Suprapubic skin (tissue), 4 donors: ENCODE data around the gene NBPF26.
"Not testable (repeated sequence)": the region's sequence is repeated elsewhere in the genome, so short reads cannot be mapped to it uniquely, and the experiment has no call there.

Experiments used
- EP300 ChIP-seq: sonication (generic); formaldehyde crosslinking; IDR thresholded peaks from one replicate; pipeline ENCODE4 v1.6.1; 2017; ENCODE audit warnings: antibody characterized with exemption
- POLR2A ChIP-seq, 2 donors: fragments of 450-650 bp; IDR thresholded peaks; one replicate each; pipeline ENCODE4 v1.6.1; 2017; ENCODE audit warnings: antibody characterized with exemption in 2 of 2, mild to moderate bottlenecking in 2 of 2, moderate library complexity in 2 of 2
- POLR2AphosphoS5 ChIP-seq, 3 donors: sonication (generic); formaldehyde crosslinking; IDR thresholded peaks; one replicate each; pipeline ENCODE4 v1.6.1; 2017; ENCODE audit warnings: antibody characterized with exemption in 3 of 3
- TF ChIP-seq, protein P1 (sequence below), 2 donors: fragments of 200-600 bp in 1 of 2; fragments of 450-650 bp in 1 of 2; sonication (generic) in 1 of 2; IDR thresholded peaks; one replicate each; pipeline ENCODE4 v1.5.1; 2016 to 2019; ENCODE audit warnings: antibody characterized with exemption in 2 of 2, mild to moderate bottlenecking in 1 of 2, moderate library complexity in 1 of 2

DNA sequence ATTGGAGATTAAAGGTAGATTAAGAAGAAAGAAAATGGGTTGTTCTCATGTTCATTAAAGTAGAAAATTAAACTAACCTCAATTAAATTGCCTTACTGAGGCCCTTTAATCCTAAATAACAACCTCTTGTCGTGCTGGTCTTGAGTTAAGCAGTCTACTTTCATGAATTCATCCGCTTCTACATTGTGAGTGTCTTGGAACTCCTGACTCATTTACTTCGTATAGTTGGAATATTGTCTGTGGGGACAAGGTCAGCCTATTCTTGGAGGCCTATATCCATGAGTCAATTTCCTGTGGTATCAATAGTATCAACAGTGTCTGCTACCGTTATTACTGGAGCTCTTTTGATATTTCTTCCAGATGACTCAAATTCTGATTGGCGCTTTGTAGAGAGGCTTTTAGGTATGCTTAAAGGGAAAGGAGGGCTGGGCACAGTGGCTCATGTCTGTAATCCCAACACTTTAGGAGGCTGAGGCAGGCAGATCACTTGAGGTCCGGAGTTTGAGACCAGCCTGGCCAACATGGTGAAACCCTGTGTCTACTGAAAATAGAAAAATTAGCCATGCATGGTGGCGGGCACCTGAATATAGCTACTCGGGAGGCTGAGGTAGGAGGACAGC, 136.0 kb downstream of the NBPF26 start:
- TF ChIP-seq, protein P1, sequence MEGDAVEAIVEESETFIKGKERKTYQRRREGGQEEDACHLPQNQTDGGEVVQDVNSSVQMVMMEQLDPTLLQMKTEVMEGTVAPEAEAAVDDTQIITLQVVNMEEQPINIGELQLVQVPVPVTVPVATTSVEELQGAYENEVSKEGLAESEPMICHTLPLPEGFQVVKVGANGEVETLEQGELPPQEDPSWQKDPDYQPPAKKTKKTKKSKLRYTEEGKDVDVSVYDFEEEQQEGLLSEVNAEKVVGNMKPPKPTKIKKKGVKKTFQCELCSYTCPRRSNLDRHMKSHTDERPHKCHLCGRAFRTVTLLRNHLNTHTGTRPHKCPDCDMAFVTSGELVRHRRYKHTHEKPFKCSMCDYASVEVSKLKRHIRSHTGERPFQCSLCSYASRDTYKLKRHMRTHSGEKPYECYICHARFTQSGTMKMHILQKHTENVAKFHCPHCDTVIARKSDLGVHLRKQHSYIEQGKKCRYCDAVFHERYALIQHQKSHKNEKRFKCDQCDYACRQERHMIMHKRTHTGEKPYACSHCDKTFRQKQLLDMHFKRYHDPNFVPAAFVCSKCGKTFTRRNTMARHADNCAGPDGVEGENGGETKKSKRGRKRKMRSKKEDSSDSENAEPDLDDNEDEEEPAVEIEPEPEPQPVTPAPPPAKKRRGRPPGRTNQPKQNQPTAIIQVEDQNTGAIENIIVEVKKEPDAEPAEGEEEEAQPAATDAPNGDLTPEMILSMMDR (IDR thresholded peaks at IDR 0.05): not testable (repeated sequence)
- not testable (repeated sequence) for TF ChIP-seq POLR2AphosphoS5 (IDR thresholded peaks at IDR 0.05); POLR2A (IDR thresholded peaks at IDR 0.05); EP300
